ENCODE data around the gene NEUROD2.

DNA sequence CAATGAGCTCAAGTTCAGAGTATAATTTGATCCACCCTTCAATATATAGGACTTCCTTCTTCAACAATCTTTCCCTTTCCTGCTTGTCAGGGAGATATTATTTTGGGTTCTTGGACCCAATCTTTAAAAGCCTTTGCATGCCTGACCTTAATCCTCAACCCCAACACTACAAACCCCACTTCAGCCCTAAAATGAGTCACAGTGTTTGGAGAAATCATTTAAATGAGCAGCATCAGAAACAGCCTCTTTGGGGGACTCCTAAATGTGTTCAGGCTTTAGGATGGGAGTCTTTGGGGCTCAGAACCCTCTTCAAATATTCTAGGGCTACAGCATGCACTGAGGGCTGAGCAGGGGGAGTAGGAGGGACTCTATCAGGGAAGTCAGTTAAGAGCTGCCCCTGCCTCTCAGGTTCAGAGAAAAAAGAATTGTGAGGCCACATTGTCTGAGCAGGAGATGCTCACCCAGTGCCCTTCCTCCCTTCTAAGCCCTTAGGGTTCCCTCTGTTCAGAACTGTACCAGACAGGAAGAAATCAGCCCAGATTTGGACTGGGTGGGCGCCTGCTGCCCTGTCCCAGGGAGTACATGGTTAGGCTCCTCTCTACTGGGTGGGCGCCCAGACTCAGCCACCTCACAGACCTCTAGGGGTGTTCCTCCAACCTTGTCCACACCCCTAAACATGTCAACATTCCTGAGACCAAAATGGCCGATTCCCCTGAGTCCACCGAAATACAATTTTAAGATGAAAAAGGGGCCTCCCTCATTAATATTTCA is 5.0 kb downstream of the NEUROD2 start:
- TF ChIP-seq ZNF169 (tag by site-specific recombination; IDR thresholded peaks at IDR 0.05) (no peak), ZNF558 (tag by site-specific recombination; IDR thresholded peaks at IDR 0.05) (no peak)
- TF ChIP-seq, protein P1, sequence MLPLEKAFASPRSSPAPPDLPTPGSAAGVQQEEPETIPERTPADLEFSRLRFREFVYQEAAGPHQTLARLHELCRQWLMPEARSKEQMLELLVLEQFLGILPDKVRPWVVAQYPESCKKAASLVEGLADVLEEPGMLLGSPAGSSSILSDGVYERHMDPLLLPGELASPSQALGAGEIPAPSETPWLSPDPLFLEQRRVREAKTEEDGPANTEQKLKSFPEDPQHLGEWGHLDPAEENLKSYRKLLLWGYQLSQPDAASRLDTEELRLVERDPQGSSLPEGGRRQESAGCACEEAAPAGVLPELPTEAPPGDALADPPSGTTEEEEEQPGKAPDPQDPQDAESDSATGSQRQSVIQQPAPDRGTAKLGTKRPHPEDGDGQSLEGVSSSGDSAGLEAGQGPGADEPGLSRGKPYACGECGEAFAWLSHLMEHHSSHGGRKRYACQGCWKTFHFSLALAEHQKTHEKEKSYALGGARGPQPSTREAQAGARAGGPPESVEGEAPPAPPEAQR (tag by site-specific recombination; IDR thresholded peaks at IDR 0.05) = no peak

Data from HEK293 (cell line).